Testis (tissue), 3 donors: ENCODE results near the gene GPR17. TPM values are rescaled to one million over a fixed set of nuclear protein-coding genes. Genes with fewer than 3 reads are reported as not detected.

Experiments used
- DNase-seq: peaks from one replicate; pipeline ENCODE4 v3.0.0-alpha.2; 2019
- H3K27ac ChIP-seq, 2 donors: fragments of 200-600 bp; sonication (generic); one replicate each; pipeline ENCODE4 v1.5.1; 2019
- H3K27me3 ChIP-seq: fragments of 200-600 bp; sonication (generic); one replicate; pipeline ENCODE4 v1.5.1; 2019
- H3K36me3 ChIP-seq: fragments of 200-600 bp; sonication (generic); one replicate; pipeline ENCODE4 v1.5.1; 2017; ENCODE audit warnings: low read depth; ENCODE audit errors: missing control alignments
- H3K4me1 ChIP-seq: fragments of 200-600 bp; sonication (generic); one replicate; pipeline ENCODE4 v1.5.1; 2019
- H3K4me3 ChIP-seq, 2 donors: fragments of 200-600 bp; sonication (generic); one replicate each; pipeline ENCODE4 v1.5.1; 2017 to 2019
- H3K9me3 ChIP-seq: fragments of 200-600 bp; sonication (generic); one replicate; pipeline ENCODE4 v1.5.1; 2017
- CTCF ChIP-seq, 3 experiments: fragments of 450-650 bp in 2 of 3; fragments of 200-600 bp in 1 of 3; sonication (generic) in 1 of 3; IDR thresholded peaks; one replicate each; pipeline ENCODE4 v1.5.1; 2016 to 2019; ENCODE audit warnings: antibody characterized with exemption in 3 of 3, mild to moderate bottlenecking in 2 of 3, moderate library complexity in 1 of 3
- POLR2A ChIP-seq: fragments of 450-650 bp; IDR thresholded peaks from one replicate; pipeline ENCODE4 v1.6.1; 2017; ENCODE audit warnings: antibody characterized with exemption, mild to moderate bottlenecking, moderate library complexity
- WGBS, 2 donors: methylation state at CpG; one replicate each; pipeline ENCODE4 v1.1.5; 2018; 5-methylcytosine and 5-hydroxymethylcytosine counted together
- intact Hi-C: fragments of 100-400 bp; cut with DNase I; formaldehyde crosslinking; loops from one replicate; pipeline ENCODE4 v1.15.1; 2023; ENCODE audit warnings: low total_unique reads
- polyA plus RNA-seq: library from polyadenylated mRNA; stranded (reverse); fragments of 350-450 nt; fragmentation: Illumina TruSeq; extraction: RNeasy Lipid Tissue Mini Kit (QIAGEN cat#74804); gene quantifications from one replicate; pipeline ENCODE4 v1.2.3, GENCODE V29; 2014; ENCODE audit warnings: low read depth, low replicate concordance; ENCODE audit not compliant: insufficient read depth
- total RNA-seq, 2 donors: library from RNA; depleted of rRNA; stranded (reverse); fragments of >200 nt; gene quantifications; one replicate each; pipeline ENCODE4 v1.2.3, GENCODE V29; 2016

Gene GPR17
- total and polyA plus RNA-seq, 3 donors from 2014 or later = 0.25 to 0.29 TPM; not detected in 1

- TF ChIP-seq POLR2A (no peak), CTCF (IDR thresholded peaks at IDR 0.05) (no peak)
- H3K36me3 ChIP-seq = no peaks in the 10 kb centered on the region
- intact Hi-C loops = no loop called here
- H3K9me3 ChIP-seq = no peaks in the 10 kb centered on the region
- no peaks in the 10 kb centered on the region for H3K4me1 ChIP-seq
- 76 to 81% methylated on average over 12 of the region's 12 CpGs for WGBS, 2 donors
- no peak for DNase-seq
- no peaks in the 10 kb centered on the region for H3K27me3 ChIP-seq
- H3K4me3 ChIP-seq = no peak overlapping the region
- no peak overlapping the region for H3K27ac ChIP-seq
Measured at GRCh38 chr2:127626175-127626574, 19.8 kb upstream of the GPR17 start.

- TF ChIP-seq POLR2A (no peak), CTCF (IDR thresholded peaks at IDR 0.05) (no peak)
- no peak overlapping the region for H3K4me3 ChIP-seq
- H3K27me3 ChIP-seq = no peaks in the 10 kb centered on the region
- H3K27ac ChIP-seq = no peak overlapping the region
- no peaks in the 10 kb centered on the region for H3K9me3 ChIP-seq
- intact Hi-C loops = no loop called here
- no peak for DNase-seq
- H3K4me1 ChIP-seq = no peaks in the 10 kb centered on the region
- no peaks in the 10 kb centered on the region for H3K36me3 ChIP-seq
- WGBS, 2 donors = 89 to 90% methylated on average over 17 to 28 of the region's 28 CpGs
Measured at GRCh38 chr2:127626917-127627739, 18.8 kb upstream of the GPR17 start.

GRCh38 chr2:127627740-127628571 is 18.0 kb upstream of the GPR17 start:
- intact Hi-C loops = no loop called here

More at GRCh38 chr2:127627740-127628571, 18.0 kb upstream of the GPR17 start:
- Histone ChIP-seq H3K27me3 (no peaks in the 10 kb centered on the region), H3K4me3 (no peak overlapping the region), H3K4me1 (no peaks in the 10 kb centered on the region), H3K36me3 (no peaks in the 10 kb centered on the region), H3K9me3 (no peaks in the 10 kb centered on the region), H3K27ac (no peak overlapping the region)
- 89 to 99% methylated on average over 15 to 18 of the region's 18 CpGs for WGBS, 2 donors
- no peak for DNase-seq
- no peak for TF ChIP-seq POLR2A
- no peak for TF ChIP-seq CTCF (IDR thresholded peaks at IDR 0.05)
